ENCODE results near the gene PP2D1. TPM values are rescaled to one million over a fixed set of nuclear protein-coding genes. Genes with fewer than 3 reads are reported as not detected.

PP2D1 gene
- total RNA-seq, 4 donors from 2014 or later, result not detected

- 0% methylated on average over 5 to 6 of the region's 75 CpGs for WGBS, 2 donors
- intact Hi-C loops (cut with DNase I), result loop anchor here (5.0 kb wide), 1 partner anchor 93 kb away; the partner anchor contains the start of gene RAB5A
- peaks cover 28 to 30% of the 10 kb centered on the region in 2 donors for H3K4me1 ChIP-seq
Observed at GRCh38 chr3:20039765-20040547, 27.9 kb upstream of the PP2D1 start, which contains the start of gene KAT2B. Gene KAT2B (plus strand): TSS chr3:20040446. CDS start chr3:20040478, 32 bp downstream.

GRCh38 chr3:20039466-20039764, 27.4 kb upstream of the PP2D1 start:
- no peak for TF ChIP-seq CTCF (IDR thresholded peaks at IDR 0.05)
- TF ChIP-seq POLR2A (IDR thresholded peaks at IDR 0.05), result no peak
- H3K4me3 ChIP-seq (replicated peaks in 1 of 3), result peak overlapping the region; percentile 35 to 62 (median 60)
- intact Hi-C loops (cut with DNase I), result no loop called here
- no peaks in the 10 kb centered on the region for H3K27me3 ChIP-seq
- 0 to 1% methylated on average over 4 of the region's 4 CpGs for WGBS, 2 donors
- DNase-seq, result no peak
- no peaks in the 10 kb centered on the region for H3K36me3 ChIP-seq
- peaks cover 28% of the 10 kb centered on the region in 2 donors for H3K4me1 ChIP-seq
- peak overlapping the region; percentile 95 to 99 (median 96) for H3K27ac ChIP-seq
- no peaks in the 10 kb centered on the region for H3K9me3 ChIP-seq

More at GRCh38 chr3:20039765-20040547, 27.9 kb upstream of the PP2D1 start, which contains the start of gene KAT2B:
- DNase-seq, result peak; percentile 86 to 87
- Histone ChIP-seq H3K4me3 (replicated peaks in 1 of 3) (peak within 1 kb of the TSS; percentile 35 to 73 (median 60)), H3K27me3 (no peaks in the 10 kb centered on the region), H3K9me3 (no peaks in the 10 kb centered on the region), H3K36me3 (no peaks in the 10 kb centered on the region), H3K27ac (peak within 1 kb of the TSS; percentile 95 to 99 (median 96))
- TF ChIP-seq POLR2A (IDR thresholded peaks at IDR 0.05) (peak in 1 of 2 donors; percentile 78), CTCF (IDR thresholded peaks at IDR 0.05) (peak; percentile 51 to 87 (median 61))

GRCh38 chr3:20038699-20039465, 26.8 kb upstream of the PP2D1 start:
- DNase-seq, result peak in 1 of 2 donors; percentile 27
- WGBS, 2 donors, result 11 to 12% methylated on average over 16 of the region's 16 CpGs
- peak in 1 of 2 donors; percentile 8 for TF ChIP-seq POLR2A (IDR thresholded peaks at IDR 0.05)
- TF ChIP-seq CTCF (IDR thresholded peaks at IDR 0.05), result no peak
- H3K4me3 ChIP-seq (replicated peaks in 1 of 3), result peak overlapping the region in 2 of 3 donors; percentile 5 to 60
- H3K4me1 ChIP-seq, result peaks cover 22 to 23% of the 10 kb centered on the region in 2 donors
- no peaks in the 10 kb centered on the region for H3K9me3 ChIP-seq
- H3K27me3 ChIP-seq, result no peaks in the 10 kb centered on the region
- intact Hi-C loops (cut with DNase I), result no loop called here
- no peaks in the 10 kb centered on the region for H3K36me3 ChIP-seq
- H3K27ac ChIP-seq, result peak overlapping the region; percentile 95 to 99 (median 96)

- intact Hi-C loops (cut with DNase I), result no loop called here
- 80 to 93% methylated on average over 1 of the region's 1 CpG for WGBS, 2 donors
Observed at GRCh38 chr3:20037255-20037996, 25.4 kb upstream of the PP2D1 start.

More at GRCh38 chr3:20037255-20037996, 25.4 kb upstream of the PP2D1 start:
- no peak for DNase-seq
- Histone ChIP-seq H3K4me3 (replicated peaks in 1 of 3) (no peak overlapping the region), H3K36me3 (no peaks in the 10 kb centered on the region), H3K27ac (no peak overlapping the region), H3K9me3 (no peaks in the 10 kb centered on the region), H3K27me3 (no peaks in the 10 kb centered on the region), H3K4me1 (peaks cover 8 to 9% of the 10 kb centered on the region in 2 donors)
- peak in 3 of 6 experiments; percentile 27 to 43 (median 35) for TF ChIP-seq CTCF (IDR thresholded peaks at IDR 0.05)
- no peak for TF ChIP-seq POLR2A (IDR thresholded peaks at IDR 0.05)

Data from thyroid gland (tissue), 4 donors.